HG03108 (cell line): ENCODE results near the gene PTTG1IP2.

ENCODE experiments used
- ATAC-seq: cut with Tn5 transposase; IDR thresholded peaks from one replicate; pipeline ENCODE4 v1.9.1; 2021; ENCODE audit warnings: moderate library complexity; ENCODE audit not compliant: unreplicated experiment

PTTG1IP2 gene

DNA sequence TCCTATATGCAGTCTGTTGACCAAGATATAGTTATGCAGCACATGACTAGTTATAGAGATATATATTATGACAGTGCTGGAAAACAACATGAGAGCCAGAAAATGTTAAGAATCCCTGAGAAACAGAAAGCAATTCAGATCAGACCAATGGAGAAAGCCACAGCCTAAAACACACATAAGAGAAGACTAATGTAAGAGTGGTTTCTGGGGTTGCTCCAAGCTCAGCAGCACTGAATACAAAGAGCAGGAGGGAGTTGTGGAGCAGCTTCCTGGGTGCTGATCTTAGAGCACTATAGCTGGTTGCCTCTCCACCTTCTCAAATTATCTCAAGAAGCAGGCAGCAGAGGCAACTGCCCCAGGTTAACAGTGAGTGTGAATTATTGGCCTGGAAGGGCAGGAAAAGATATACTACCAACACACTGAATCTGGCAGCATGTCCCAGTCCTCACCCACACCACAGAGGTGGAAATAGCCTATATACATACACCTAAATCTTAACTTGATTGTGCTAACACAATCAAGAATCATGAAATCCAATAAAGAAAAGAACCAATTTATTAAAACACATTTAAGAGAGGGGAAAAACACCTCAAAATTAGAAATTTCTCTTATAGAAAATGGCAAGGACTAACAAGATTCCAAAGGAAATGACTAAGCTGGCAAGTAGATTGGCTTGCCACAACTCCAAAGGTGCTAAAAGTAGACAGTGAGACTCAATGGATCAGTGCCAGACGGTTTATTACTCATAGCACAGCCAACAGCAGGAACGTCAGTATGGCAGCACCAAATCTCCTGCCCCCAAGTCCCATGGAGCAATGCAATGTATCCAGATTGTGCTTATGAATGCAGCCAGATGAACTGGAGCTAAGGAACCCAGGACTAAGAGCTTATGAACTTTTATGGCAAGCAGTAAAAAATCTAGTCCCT lies 5.1 kb downstream of the PTTG1IP2 start:
- ATAC-seq, result no peak

GRCh38 chr7:90483251-90483650 lies 13.8 kb downstream of the PTTG1IP2 start:
- no peak for ATAC-seq

- no peak for ATAC-seq
These were observed 15.3 kb downstream of the PTTG1IP2 start for GRCh38 chr7:90484706-90485105.

- ATAC-seq, result no peak
These were observed 16.4 kb downstream of the PTTG1IP2 start for GRCh38 chr7:90485734-90486316.

DNA sequence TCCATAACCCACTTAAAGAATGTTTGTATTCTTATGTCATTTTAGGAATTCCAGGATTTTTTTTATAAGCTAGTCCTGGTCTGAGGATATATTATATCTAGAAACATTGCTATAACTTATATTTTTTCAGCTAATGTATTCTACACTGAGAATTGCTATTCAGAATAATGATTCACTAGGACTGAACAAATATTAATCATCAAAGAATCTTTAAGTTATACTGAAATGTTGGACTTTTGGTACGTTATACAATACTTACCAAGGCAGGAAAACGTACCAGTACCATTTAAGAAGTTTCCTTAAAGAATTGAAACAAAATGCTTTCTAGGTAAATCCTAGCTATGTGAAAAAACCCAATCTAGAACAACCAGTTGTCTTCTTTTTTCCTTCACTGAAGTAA lies 18.4 kb downstream of the PTTG1IP2 start:
- ATAC-seq, result no peak

DNA sequence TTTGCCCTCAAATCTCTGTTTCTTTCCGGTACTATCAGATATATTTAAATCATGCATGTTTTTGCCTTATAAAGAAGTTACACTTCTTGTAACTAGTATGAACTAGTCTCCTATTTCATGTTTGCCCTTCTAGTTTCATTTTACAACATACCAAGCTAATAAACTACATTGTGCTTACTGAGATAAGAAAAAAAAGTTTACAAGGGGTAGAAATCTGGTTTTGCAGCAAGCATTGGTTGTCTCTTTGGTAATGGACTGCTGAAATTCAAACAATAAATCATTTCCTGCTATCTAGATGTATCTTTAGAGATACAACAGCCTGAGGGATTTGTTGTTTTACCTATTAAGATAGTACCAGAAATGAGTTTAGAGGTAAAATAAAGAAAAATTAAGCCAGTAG lies 18.8 kb downstream of the PTTG1IP2 start:
- ATAC-seq, result no peak

GRCh38 chr7:90492250-90492649 lies 22.8 kb downstream of the PTTG1IP2 start:
- ATAC-seq, result no peak

- no peak for ATAC-seq
These were observed 25.8 kb downstream of the PTTG1IP2 start for GRCh38 chr7:90495241-90495640.

- no peak for ATAC-seq
These were observed 33.1 kb downstream of the PTTG1IP2 start for GRCh38 chr7:90502539-90502938.

DNA sequence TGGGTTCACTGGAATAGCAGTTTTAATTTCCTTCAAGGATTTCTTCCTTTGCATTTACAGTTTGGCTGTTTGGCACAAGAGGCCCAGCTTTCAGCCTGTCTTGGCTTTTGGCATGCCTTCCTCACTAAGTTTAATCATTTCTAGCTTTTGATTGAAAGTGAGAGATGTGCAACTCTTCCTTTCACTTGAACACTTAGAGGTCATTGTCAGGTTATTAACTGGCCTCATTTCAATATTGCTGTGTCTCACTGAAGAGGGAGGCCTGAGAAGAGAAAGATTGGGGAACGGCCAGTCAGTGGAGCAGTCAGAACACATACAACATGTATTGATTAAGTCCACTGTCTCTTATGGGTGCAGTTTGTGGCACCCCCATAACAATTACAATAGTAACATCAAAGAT lies 33.9 kb downstream of the PTTG1IP2 start:
- no peak for ATAC-seq

- ATAC-seq, result no peak
These were observed 38.3 kb downstream of the PTTG1IP2 start for GRCh38 chr7:90507692-90508091.

DNA sequence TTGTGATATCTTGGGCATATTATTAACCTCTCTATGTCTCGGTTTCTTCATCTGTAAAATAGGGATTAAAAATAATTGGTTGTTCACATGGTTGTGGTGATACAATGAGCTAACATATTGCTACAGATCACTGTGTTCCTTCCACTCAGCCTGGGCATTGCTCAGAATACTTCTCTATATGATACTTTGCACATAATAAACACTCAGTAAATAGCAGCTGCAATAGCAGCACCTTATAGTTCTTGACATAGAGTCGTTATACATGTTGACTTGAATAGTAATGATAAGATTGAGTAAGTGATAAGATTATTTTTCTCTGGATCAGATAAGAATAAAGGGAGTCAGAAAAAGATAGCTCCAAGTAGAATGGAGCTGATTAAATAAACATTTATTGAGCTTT lies 42.3 kb downstream of the PTTG1IP2 start:
- ATAC-seq, result no peak

- ATAC-seq, result no peak
These were observed 43.4 kb downstream of the PTTG1IP2 start for GRCh38 chr7:90512821-90513254.

GRCh38 chr7:90516257-90516656 lies 46.8 kb downstream of the PTTG1IP2 start:
- no peak for ATAC-seq

- no peak for ATAC-seq
These were observed 49.2 kb downstream of the PTTG1IP2 start for GRCh38 chr7:90518630-90519029.

GRCh38 chr7:90520484-90520883 lies 51.0 kb downstream of the PTTG1IP2 start:
- ATAC-seq, result no peak

DNA sequence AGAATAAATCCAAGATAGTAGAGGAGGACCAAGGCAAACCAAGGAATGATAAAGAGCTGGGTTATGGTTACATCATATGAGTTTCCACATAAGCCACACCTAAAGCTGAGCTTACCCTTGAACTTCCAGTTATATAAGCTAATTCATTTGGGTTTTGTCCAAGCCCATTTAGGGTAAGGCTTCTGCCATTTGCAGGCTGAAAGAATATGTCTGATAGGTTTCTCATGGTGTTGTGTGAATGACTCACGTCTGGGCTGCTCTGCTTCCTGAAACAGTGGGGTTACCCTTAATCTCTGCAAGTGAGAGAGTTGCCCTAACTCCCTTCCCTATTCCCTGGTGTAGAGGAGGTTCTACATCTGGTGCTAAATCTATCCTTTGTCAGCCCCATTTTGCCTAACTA lies 60.8 kb downstream of the PTTG1IP2 start:
- no peak for ATAC-seq

- ATAC-seq, result peak; percentile 43
These were observed 62.9 kb downstream of the PTTG1IP2 start for GRCh38 chr7:90532231-90532929.

DNA sequence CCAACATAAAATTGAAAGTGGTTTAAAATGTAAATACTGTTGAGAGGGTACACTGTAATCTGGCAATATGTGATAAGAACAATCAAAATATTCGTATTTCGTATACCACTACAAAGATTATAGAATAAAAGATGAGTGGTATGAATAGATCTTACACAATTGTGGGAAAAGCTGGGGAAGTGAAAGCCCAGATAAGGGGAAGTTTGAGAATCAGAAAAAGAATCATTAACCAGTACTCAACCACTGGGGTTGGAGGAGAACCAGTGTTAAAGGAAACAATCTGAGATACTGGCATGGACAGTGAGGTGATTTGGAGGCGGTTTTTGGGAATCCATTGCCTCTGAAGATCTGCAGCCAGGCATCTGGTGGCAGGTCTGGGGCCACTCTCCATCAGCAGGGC lies 67.0 kb downstream of the PTTG1IP2 start:
- peak; percentile 68 for ATAC-seq

GRCh38 chr7:90538405-90538804 lies 69.0 kb downstream of the PTTG1IP2 start:
- no peak for ATAC-seq

GRCh38 chr7:90540406-90540805 lies 71.0 kb downstream of the PTTG1IP2 start:
- no peak for ATAC-seq

- ATAC-seq, result no peak
These were observed 81.6 kb downstream of the PTTG1IP2 start for GRCh38 chr7:90551036-90551435.
